ENCODE results near the gene SIGLEC15.

Gene SIGLEC15

GRCh38 chr18:45891806-45892205 lies 66.3 kb downstream of the SIGLEC15 start:
- no peak overlapping the region for H3K4me3 ChIP-seq (ENCODE audit: control insufficient read depth, low read depth, low read length)
- DNase-seq (ENCODE audit: low read depth) = no peak
- TF ChIP-seq CTCF (conservative IDR thresholded peaks at IDR 0.05; ENCODE audit: control insufficient read depth, insufficient read depth, low read depth, low read length) = no peak

Data from fibroblast of mammary gland (primary cell).